Stomach smooth muscle (tissue), 2 donors: ENCODE results near the gene CC2D1A.
"Not testable (repeated sequence)": the region's sequence is repeated elsewhere in the genome, so short reads cannot be mapped to it uniquely, and the experiment has no call there.

Source experiments
- H3K27ac ChIP-seq: one replicate; pipeline ENCODE4 v1.7.0; 2013; ENCODE audit warnings: mild to moderate bottlenecking, low read length, inconsistent platforms
- H3K27me3 ChIP-seq, 2 donors: one replicate each; pipeline ENCODE4 v1.7.0; 2013; ENCODE audit warnings: low read length in 2 of 2; ENCODE audit not compliant: insufficient read depth in 2 of 2, control insufficient read depth in 1 of 2
- H3K36me3 ChIP-seq, 2 donors: one replicate each; pipeline ENCODE4 v1.7.0; 2013; ENCODE audit warnings: low read length in 2 of 2; ENCODE audit not compliant: control insufficient read depth in 2 of 2, insufficient read depth in 2 of 2
- H3K4me1 ChIP-seq: one replicate; pipeline ENCODE4 v1.7.0; 2013; ENCODE audit warnings: low read length; ENCODE audit not compliant: control insufficient read depth, insufficient read depth
- H3K4me3 ChIP-seq, 2 donors: one replicate each; pipeline ENCODE4 v1.7.0; 2013; ENCODE audit warnings: low read length in 2 of 2
- H3K9ac ChIP-seq, 2 donors: one replicate each; pipeline ENCODE4 v1.7.0; 2013; ENCODE audit warnings: low read length in 2 of 2, mild to moderate bottlenecking in 1 of 2
- H3K9me3 ChIP-seq, 2 donors: one replicate each; pipeline ENCODE4 v1.7.0; 2013; ENCODE audit warnings: low read length in 2 of 2; ENCODE audit not compliant: control insufficient read depth in 2 of 2
- donor health status: healthy.
- donor health status: Pancreatic carcinoma.

The CC2D1A gene

GRCh38 chr19:13909430-13909829 lies 3.4 kb downstream of the CC2D1A start:
- Histone ChIP-seq H3K9me3 (no peaks in the 10 kb centered on the region), H3K36me3 (peaks cover 10 to 14% of the 10 kb centered on the region in 2 donors), H3K27me3 (no peaks in the 10 kb centered on the region), H3K9ac (no peak overlapping the region), H3K27ac (no peak overlapping the region), H3K4me1 (peaks cover 16% of the 10 kb centered on the region), H3K4me3 (no peak overlapping the region)

- no peak overlapping the region for H3K4me3 ChIP-seq
- no peak overlapping the region for H3K27ac ChIP-seq
- no peaks in the 10 kb centered on the region for H3K27me3 ChIP-seq
- H3K9me3 ChIP-seq, result no peaks in the 10 kb centered on the region
- no peak overlapping the region for H3K9ac ChIP-seq
- H3K36me3 ChIP-seq, result peaks cover 20 to 26% of the 10 kb centered on the region in 2 donors
- no peaks in the 10 kb centered on the region for H3K4me1 ChIP-seq
These were observed 7.4 kb downstream of the CC2D1A start for GRCh38 chr19:13913352-13913751.

GRCh38 chr19:13914777-13915176 lies 8.8 kb downstream of the CC2D1A start:
- H3K36me3 ChIP-seq, result peaks cover 22 to 26% of the 10 kb centered on the region in 2 donors
- H3K4me3 ChIP-seq, result no peak overlapping the region
- H3K9me3 ChIP-seq, result no peaks in the 10 kb centered on the region

GRCh38 chr19:13917888-13918406 lies 11.9 kb downstream of the CC2D1A start:
- Histone ChIP-seq H3K4me3 (no peak overlapping the region), H3K27ac (no peak overlapping the region), H3K9ac (no peak overlapping the region), H3K36me3 (peaks cover 28 to 32% of the 10 kb centered on the region in 2 donors), H3K27me3 (no peaks in the 10 kb centered on the region), H3K9me3 (peaks cover 0 to 6% of the 10 kb centered on the region in 2 donors), H3K4me1 (no peaks in the 10 kb centered on the region)

More at GRCh38 chr19:13914777-13915176, 8.8 kb downstream of the CC2D1A start:
- Histone ChIP-seq H3K9ac (no peak overlapping the region), H3K4me1 (no peaks in the 10 kb centered on the region), H3K27ac (no peak overlapping the region), H3K27me3 (no peaks in the 10 kb centered on the region)

- Histone ChIP-seq H3K27ac (no peak overlapping the region), H3K36me3 (peaks cover 24 to 34% of the 10 kb centered on the region in 2 donors), H3K9me3 (peaks cover 0 to 6% of the 10 kb centered on the region in 2 donors), H3K27me3 (no peaks in the 10 kb centered on the region), H3K9ac (no peak overlapping the region), H3K4me3 (no peak overlapping the region), H3K4me1 (no peaks in the 10 kb centered on the region)
These were observed 12.9 kb downstream of the CC2D1A start for GRCh38 chr19:13918726-13919411.

- Histone ChIP-seq H3K36me3 (peaks cover 21 to 37% of the 10 kb centered on the region in 2 donors), H3K27me3 (no peaks in the 10 kb centered on the region), H3K4me1 (no peaks in the 10 kb centered on the region), H3K27ac (no peak overlapping the region), H3K9ac (no peak overlapping the region), H3K4me3 (no peak overlapping the region), H3K9me3 (peaks cover 0 to 6% of the 10 kb centered on the region in 2 donors)
These were observed 14.5 kb downstream of the CC2D1A start for GRCh38 chr19:13920524-13920923.

GRCh38 chr19:13920940-13921747 lies 15.1 kb downstream of the CC2D1A start:
- Histone ChIP-seq H3K27ac (no peak overlapping the region), H3K9ac (no peak overlapping the region), H3K36me3 (peaks cover 20 to 33% of the 10 kb centered on the region in 2 donors), H3K4me1 (no peaks in the 10 kb centered on the region), H3K4me3 (no peak overlapping the region), H3K9me3 (peaks cover 0 to 6% of the 10 kb centered on the region in 2 donors), H3K27me3 (no peaks in the 10 kb centered on the region)

GRCh38 chr19:13922118-13922517 lies 16.1 kb downstream of the CC2D1A start:
- H3K36me3 ChIP-seq, result peaks cover 23 to 42% of the 10 kb centered on the region in 2 donors
- not testable (repeated sequence) for H3K4me3 ChIP-seq, H3K4me1 ChIP-seq, H3K27me3 ChIP-seq, H3K27ac ChIP-seq, H3K9ac ChIP-seq, H3K9me3 ChIP-seq

GRCh38 chr19:13923194-13923987 lies 17.4 kb downstream of the CC2D1A start:
- H3K9me3 ChIP-seq, result peaks cover 0 to 6% of the 10 kb centered on the region in 2 donors
- no peaks in the 10 kb centered on the region for H3K27me3 ChIP-seq
- H3K4me3 ChIP-seq, result no peak overlapping the region
- H3K27ac ChIP-seq, result no peak overlapping the region
- no peak overlapping the region for H3K9ac ChIP-seq
- H3K36me3 ChIP-seq, result peaks cover 19 to 40% of the 10 kb centered on the region in 2 donors
- no peaks in the 10 kb centered on the region for H3K4me1 ChIP-seq

GRCh38 chr19:13926010-13926409 lies 20.0 kb downstream of the CC2D1A start:
- Histone ChIP-seq H3K4me1 (no peaks in the 10 kb centered on the region), H3K9me3 (peaks cover 0 to 1% of the 10 kb centered on the region in 2 donors), H3K4me3 (no peak overlapping the region), H3K9ac (no peak overlapping the region), H3K27me3 (no peaks in the 10 kb centered on the region), H3K27ac (no peak overlapping the region), H3K36me3 (peaks cover 14 to 34% of the 10 kb centered on the region in 2 donors)
